Ovary (tissue), 9 donors: ENCODE measurements around the gene CPVL. TPM values are rescaled to one million over a fixed set of nuclear protein-coding genes. Genes with fewer than 3 reads are reported as not detected.

Experiments used
- DNase-seq, 5 donors: peaks; one replicate each; pipeline ENCODE4 v3.0.0-alpha.2; 2019 to 2020
- H3K27ac ChIP-seq, 2 donors: fragments of 200-600 bp; one replicate each; pipeline versions ENCODE4 v1.5.1 to v1.8.0; 2019 to 2022
- H3K27me3 ChIP-seq: fragments of 200-600 bp; one replicate; pipeline ENCODE4 v1.8.0; 2022
- H3K36me3 ChIP-seq: fragments of 200-600 bp; sonication (generic); one replicate; pipeline ENCODE4 v1.5.1; 2019
- H3K4me1 ChIP-seq: one replicate; pipeline ENCODE4 v1.8.1; 2013; ENCODE audit warnings: mild to moderate bottlenecking, moderate library complexity; ENCODE audit not compliant: insufficient read depth
- H3K4me3 ChIP-seq: fragments of 200-600 bp; sonication (generic); one replicate; pipeline ENCODE4 v1.5.1; 2017
- H3K9me3 ChIP-seq, 2 donors: fragments of 200-600 bp in 1 of 2; sonication (generic) in 1 of 2; one replicate each; pipeline versions ENCODE4 v1.5.1 to v1.8.1; 2013 to 2019; ENCODE audit warnings: mild to moderate bottlenecking in 1 of 2, moderate library complexity in 1 of 2
- EP300 ChIP-seq: sonication (generic); formaldehyde crosslinking; IDR thresholded peaks from one replicate; pipeline ENCODE4 v1.6.1; 2017; ENCODE audit warnings: antibody characterized with exemption
- POLR2A ChIP-seq: fragments of 450-650 bp; IDR thresholded peaks from one replicate; pipeline ENCODE4 v1.6.1; 2017; ENCODE audit warnings: antibody characterized with exemption, mild to moderate bottlenecking, moderate library complexity
- WGBS, 3 donors: extraction: QIAGEN DNeasy Blood & Tissue Kit in 1 of 3; methylation state at CpG; one replicate each; pipeline versions ENCODE4 v1.1.5 to v1.1.7; 2013 to 2017; 5-methylcytosine and 5-hydroxymethylcytosine counted together
- intact Hi-C, 4 donors: fragments of 100-400 bp; cut with DNase I; formaldehyde crosslinking; loops; one replicate each; pipeline versions ENCODE4 v1.11.0 to v1.15.1; 2022 to 2023
- polyA plus RNA-seq, 2 donors: library from polyadenylated mRNA; stranded (reverse); fragments of 200-250 nt in 1 of 2; fragments of 350-450 nt in 1 of 2; fragmentation: Illumina TruSeq in 1 of 2; extraction: RNeasy Lipid Tissue Mini Kit (QIAGEN cat#74804) in 1 of 2; gene quantifications; one replicate each; pipeline ENCODE4 v1.2.3, GENCODE V29; 2013 to 2014
- total RNA-seq, 7 donors: library from RNA; depleted of rRNA in 2 of 7; stranded (reverse); fragments of >200 nt in 2 of 7; fragmentation: NEBNext Ultra II Directional in 3 of 7; extraction: Animal tissue kit (Norgen Biotek cat#: 25700) in 3 of 7; gene quantifications; one replicate each; pipeline versions ENCODE4 v1.1.0 to v1.2.4, GENCODE V29; 2016 to 2023
- TF ChIP-seq, protein P1 (sequence below), 3 donors: fragments of 450-650 bp in 2 of 3; fragments of 200-600 bp in 1 of 3; IDR thresholded peaks; one replicate each; pipeline versions ENCODE4 v1.5.1 to v1.8.0; 2016 to 2022; ENCODE audit warnings: antibody characterized with exemption in 3 of 3, mild to moderate bottlenecking in 1 of 3
- donor health status: DM: no; HTN: no; CAD: no; lungs with moderate emphysema.
- donor health status: DM: no; HTN: no; CAD: no.
- donor health status: Bipolar disorder and iron deficiency.
- donor health status: DM: yes; HTN: yes; CAD: no.
- donor health status: DM: no; HTN: no; CAD: no.
- donor health status: DM: yes; HTN: yes; CAD: no.

Gene CPVL
- total and polyA plus RNA-seq, 9 donors = 10.6 to 88.9 (median 20.9) TPM

DNA sequence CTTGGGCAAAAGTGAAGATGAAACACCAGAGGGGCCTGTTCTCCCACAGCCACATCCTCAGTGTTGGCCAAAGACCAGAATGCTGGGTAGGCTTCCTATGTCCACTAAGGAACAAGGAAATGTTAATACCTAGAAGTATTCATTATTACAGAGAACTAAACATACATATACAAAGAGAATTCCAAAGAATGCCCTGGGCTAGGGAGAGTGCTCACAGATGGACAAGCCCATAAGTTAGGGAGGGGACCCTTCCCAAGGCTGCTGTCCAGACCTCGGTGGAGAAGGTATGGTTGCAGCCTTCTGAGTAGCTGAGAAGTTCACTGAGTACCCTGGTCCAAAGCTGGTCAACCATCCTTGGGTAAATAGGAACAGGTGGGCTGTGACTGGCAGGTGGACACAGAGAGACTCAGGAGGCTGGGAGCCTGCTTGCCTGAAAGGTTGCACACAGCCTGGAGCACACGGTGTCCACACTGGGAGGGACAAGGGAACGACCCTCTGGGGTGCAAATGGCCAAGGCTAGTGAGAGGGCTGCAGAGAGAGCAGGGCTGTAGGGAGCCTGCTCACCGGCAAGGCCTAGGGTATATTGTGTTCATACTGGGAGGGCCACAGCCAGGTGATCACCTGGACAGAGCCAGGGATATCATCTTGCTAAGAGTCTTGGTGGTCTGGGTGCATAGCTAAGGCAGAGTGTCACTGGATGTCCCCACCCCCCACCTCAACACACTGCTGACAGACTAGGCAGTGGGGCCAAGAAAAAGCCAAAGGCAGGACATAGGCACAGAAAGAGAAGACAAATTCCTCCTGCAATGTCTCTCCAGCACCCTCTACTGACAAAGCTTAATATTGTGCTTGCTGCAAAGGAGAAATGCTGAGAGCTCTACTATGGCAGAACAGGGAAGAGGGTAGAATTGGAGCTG lies 40.3 kb downstream of the CPVL start:
- intact Hi-C loops = loop anchor here in 3 of 4 donors (2.0 to 10.0 kb wide), 4 partner anchors 151 to 301 kb away; partner anchors contain the start of gene TRIL (in 2 of the 3)

GRCh38 chr7:29105191-29105590 lies 41.1 kb downstream of the CPVL start:
- Histone ChIP-seq H3K9me3 (no peaks in the 10 kb centered on the region), H3K27ac (no peak overlapping the region), H3K27me3 (no peaks in the 10 kb centered on the region), H3K4me1 (no peaks in the 10 kb centered on the region), H3K36me3 (no peaks in the 10 kb centered on the region), H3K4me3 (no peak overlapping the region)
- WGBS, 3 donors = 80 to 88% (median 83%) methylated on average over 4 of the region's 4 CpGs
- intact Hi-C loops = loop anchor here in 3 of 4 donors (2.0 to 10.0 kb wide), 4 partner anchors 150 to 302 kb away; partner anchors contain the start of gene TRIL (in 2 of the 3)
- TF ChIP-seq, protein P1, sequence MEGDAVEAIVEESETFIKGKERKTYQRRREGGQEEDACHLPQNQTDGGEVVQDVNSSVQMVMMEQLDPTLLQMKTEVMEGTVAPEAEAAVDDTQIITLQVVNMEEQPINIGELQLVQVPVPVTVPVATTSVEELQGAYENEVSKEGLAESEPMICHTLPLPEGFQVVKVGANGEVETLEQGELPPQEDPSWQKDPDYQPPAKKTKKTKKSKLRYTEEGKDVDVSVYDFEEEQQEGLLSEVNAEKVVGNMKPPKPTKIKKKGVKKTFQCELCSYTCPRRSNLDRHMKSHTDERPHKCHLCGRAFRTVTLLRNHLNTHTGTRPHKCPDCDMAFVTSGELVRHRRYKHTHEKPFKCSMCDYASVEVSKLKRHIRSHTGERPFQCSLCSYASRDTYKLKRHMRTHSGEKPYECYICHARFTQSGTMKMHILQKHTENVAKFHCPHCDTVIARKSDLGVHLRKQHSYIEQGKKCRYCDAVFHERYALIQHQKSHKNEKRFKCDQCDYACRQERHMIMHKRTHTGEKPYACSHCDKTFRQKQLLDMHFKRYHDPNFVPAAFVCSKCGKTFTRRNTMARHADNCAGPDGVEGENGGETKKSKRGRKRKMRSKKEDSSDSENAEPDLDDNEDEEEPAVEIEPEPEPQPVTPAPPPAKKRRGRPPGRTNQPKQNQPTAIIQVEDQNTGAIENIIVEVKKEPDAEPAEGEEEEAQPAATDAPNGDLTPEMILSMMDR (IDR thresholded peaks at IDR 0.05) = no peak
- TF ChIP-seq EP300 (no peak), POLR2A (no peak)
- DNase-seq = no peak

More for the DNA sequence above, 40.3 kb downstream of the CPVL start:
- H3K4me3 ChIP-seq = no peak overlapping the region
- H3K27me3 ChIP-seq = no peaks in the 10 kb centered on the region
- peak in 2 of 5 donors; percentile 15 to 50 for DNase-seq
- no peaks in the 10 kb centered on the region for H3K36me3 ChIP-seq
- TF ChIP-seq, protein P1 (IDR thresholded peaks at IDR 0.05) = peak; percentile 59 to 78 (median 70)
- TF ChIP-seq POLR2A = no peak
- H3K9me3 ChIP-seq = no peaks in the 10 kb centered on the region
- 60 to 66% (median 63%) methylated on average over 4 of the region's 4 CpGs for WGBS, 3 donors
- H3K4me1 ChIP-seq = no peaks in the 10 kb centered on the region
- H3K27ac ChIP-seq = no peak overlapping the region

DNA sequence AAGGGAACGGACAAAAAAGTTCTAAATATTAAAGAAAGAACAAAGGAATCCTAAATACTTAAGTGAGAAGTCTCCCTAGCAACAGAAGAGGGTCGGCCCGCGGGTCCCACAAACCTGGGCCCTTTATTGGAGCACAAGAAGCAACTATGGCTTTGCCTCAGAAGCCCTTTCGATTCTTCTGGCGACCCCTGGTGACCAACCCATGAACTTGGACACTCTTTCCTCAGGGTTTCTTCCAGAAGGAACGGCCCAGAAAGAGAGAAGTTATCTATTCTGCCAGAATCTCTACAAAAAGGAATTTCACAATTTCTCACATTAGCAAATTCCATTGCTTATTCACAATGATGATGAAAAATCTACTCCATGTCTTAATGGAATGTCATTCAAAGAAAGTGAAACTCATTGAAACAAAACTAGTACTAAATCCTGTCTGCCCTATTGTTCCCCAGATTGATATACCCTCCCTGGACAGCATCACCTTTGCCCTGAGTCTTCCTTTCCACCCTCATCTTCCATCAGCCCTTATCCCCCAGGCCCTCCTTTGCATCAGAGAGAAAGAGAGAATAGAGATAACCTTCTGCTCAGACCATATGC lies 43.7 kb downstream of the CPVL start:
- Histone ChIP-seq H3K4me3 (no peak overlapping the region), H3K27ac (no peak overlapping the region), H3K36me3 (no peaks in the 10 kb centered on the region), H3K9me3 (no peaks in the 10 kb centered on the region), H3K4me1 (no peaks in the 10 kb centered on the region), H3K27me3 (no peaks in the 10 kb centered on the region)
- TF ChIP-seq EP300 = no peak
- TF ChIP-seq, protein P1 (IDR thresholded peaks at IDR 0.05) = peak; percentile 11 to 43 (median 36)
- no peak for TF ChIP-seq POLR2A
- peak; percentile 49 to 76 (median 72) for DNase-seq
- intact Hi-C loops = loop anchor here in 2 of 4 donors (10.0 kb wide), 1 partner anchor 148 kb away; the partner anchor contains the start of gene TRIL (in 2 of the 2)
- WGBS, 3 donors = 0 to 4% (median 1%) methylated on average over 7 of the region's 7 CpGs

GRCh38 chr7:29100924-29101323 lies 45.4 kb downstream of the CPVL start:
- Histone ChIP-seq H3K27ac (no peak overlapping the region), H3K36me3 (no peaks in the 10 kb centered on the region), H3K4me1 (no peaks in the 10 kb centered on the region), H3K9me3 (no peaks in the 10 kb centered on the region), H3K27me3 (no peaks in the 10 kb centered on the region), H3K4me3 (no peak overlapping the region)
- DNase-seq = no peak
- intact Hi-C loops = loop anchor here in 2 of 4 donors (10.0 kb wide), 1 partner anchor 146 kb away; the partner anchor contains the start of gene TRIL (in 2 of the 2)
- TF ChIP-seq EP300 (no peak), POLR2A (no peak)
- TF ChIP-seq, protein P1 (IDR thresholded peaks at IDR 0.05) = no peak
- 41 to 69% (median 50%) methylated on average over 1 of the region's 1 CpG for WGBS, 3 donors
